Measurements from ENCODE around the gene KCNK3. TPM values are rescaled to one million over a fixed set of nuclear protein-coding genes. Genes with fewer than 3 reads are reported as not detected.

The KCNK3 gene
- total RNA-seq, 1 experiment from 2014 or later: not detected

DNA sequence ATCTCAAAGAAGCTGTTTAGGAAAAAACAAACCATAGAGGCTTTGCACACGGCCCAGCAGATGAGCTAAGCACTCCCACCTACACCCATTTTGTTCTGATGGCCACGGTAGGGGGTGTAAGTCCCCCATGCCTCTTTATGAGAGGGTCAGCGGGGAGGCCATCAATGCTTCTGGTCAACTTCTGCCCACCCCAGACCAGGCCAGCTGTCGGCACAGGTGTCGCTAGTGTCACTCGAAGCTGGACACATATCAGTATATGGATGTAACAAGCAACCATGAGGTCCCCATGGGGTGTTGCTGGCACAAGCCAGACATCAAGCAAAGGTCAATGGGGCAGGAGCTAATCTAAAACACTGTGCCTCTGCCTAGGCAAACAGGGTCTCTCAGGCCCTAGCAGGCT is 47.8 kb downstream of the KCNK3 start:
- no TSS peak for BruUV-seq (replicated peaks)
- CTCF ChIA-PET: interaction anchor here (11.1 kb wide), 1 partner anchor 135 kb away, joined by 305 read pairs; no protein-coding TSS in a partner anchor
- Mint-ChIP-seq H3K9me3 (ENCODE audit: unreplicated experiment) (no peaks in the 10 kb centered on the region), H3K27ac (ENCODE audit: low read depth, unreplicated experiment) (no peak overlapping the region), H3K27me3 (ENCODE audit: insufficient read depth, unreplicated experiment) (no peaks in the 10 kb centered on the region), H3K4me3 (ENCODE audit: unreplicated experiment) (no peak overlapping the region), H3K36me3 (ENCODE audit: insufficient read depth, unreplicated experiment) (no peaks in the 10 kb centered on the region), H3K4me1 (ENCODE audit: insufficient read depth, unreplicated experiment) (peaks cover under 1% of the 10 kb centered on the region)
- POLR2A ChIA-PET: no interaction called here
- intact Hi-C loops (cut with micrococcal nuclease): no loop called here
- TF ChIP-seq, protein P1, sequence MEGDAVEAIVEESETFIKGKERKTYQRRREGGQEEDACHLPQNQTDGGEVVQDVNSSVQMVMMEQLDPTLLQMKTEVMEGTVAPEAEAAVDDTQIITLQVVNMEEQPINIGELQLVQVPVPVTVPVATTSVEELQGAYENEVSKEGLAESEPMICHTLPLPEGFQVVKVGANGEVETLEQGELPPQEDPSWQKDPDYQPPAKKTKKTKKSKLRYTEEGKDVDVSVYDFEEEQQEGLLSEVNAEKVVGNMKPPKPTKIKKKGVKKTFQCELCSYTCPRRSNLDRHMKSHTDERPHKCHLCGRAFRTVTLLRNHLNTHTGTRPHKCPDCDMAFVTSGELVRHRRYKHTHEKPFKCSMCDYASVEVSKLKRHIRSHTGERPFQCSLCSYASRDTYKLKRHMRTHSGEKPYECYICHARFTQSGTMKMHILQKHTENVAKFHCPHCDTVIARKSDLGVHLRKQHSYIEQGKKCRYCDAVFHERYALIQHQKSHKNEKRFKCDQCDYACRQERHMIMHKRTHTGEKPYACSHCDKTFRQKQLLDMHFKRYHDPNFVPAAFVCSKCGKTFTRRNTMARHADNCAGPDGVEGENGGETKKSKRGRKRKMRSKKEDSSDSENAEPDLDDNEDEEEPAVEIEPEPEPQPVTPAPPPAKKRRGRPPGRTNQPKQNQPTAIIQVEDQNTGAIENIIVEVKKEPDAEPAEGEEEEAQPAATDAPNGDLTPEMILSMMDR (IDR thresholded peaks at IDR 0.05; ENCODE audit: unreplicated experiment): no peak
- DNase-seq (ENCODE audit: unreplicated experiment): no peak

DNA sequence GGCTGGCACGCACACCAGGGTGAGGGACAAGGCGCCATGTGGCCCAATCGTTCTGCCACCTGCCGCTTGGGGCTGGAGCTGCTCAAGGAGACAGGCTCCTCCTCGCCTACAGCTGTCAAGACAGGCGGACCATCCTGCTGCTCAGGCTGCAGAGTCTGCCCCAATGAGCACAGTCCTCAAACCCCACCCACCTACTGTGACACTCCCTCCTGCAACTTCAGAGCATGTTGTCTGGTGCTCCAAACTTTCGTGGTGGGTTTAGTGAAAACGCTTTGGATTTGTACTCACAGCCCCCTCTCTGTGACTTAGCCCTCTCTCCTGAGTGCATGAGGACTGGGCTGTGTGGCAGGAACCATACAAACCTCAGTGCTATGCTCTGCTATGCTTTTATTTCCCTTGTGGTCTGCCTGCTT is 48.4 kb downstream of the KCNK3 start:
- POLR2A ChIA-PET: no interaction called here
- H3K4me3 Mint-ChIP-seq (ENCODE audit: unreplicated experiment): no peak overlapping the region
- BruUV-seq (replicated peaks): no TSS peak
- no peak overlapping the region for H3K27ac Mint-ChIP-seq (ENCODE audit: low read depth, unreplicated experiment)
- TF ChIP-seq, protein P1 (IDR thresholded peaks at IDR 0.05; ENCODE audit: unreplicated experiment): no peak
- no peaks in the 10 kb centered on the region for H3K9me3 Mint-ChIP-seq (ENCODE audit: unreplicated experiment)
- no peak for DNase-seq (ENCODE audit: unreplicated experiment)
- CTCF ChIA-PET: interaction anchor here (11.1 kb wide), 1 partner anchor 135 kb away, joined by 305 read pairs; no protein-coding TSS in a partner anchor
- no peaks in the 10 kb centered on the region for H3K27me3 Mint-ChIP-seq (ENCODE audit: insufficient read depth, unreplicated experiment)
- H3K36me3 Mint-ChIP-seq (ENCODE audit: insufficient read depth, unreplicated experiment): no peaks in the 10 kb centered on the region
- intact Hi-C loops (cut with micrococcal nuclease): no loop called here
- no peaks in the 10 kb centered on the region for H3K4me1 Mint-ChIP-seq (ENCODE audit: insufficient read depth, unreplicated experiment)

GRCh38 chr2:26742048-26742770 is 49.7 kb downstream of the KCNK3 start:
- no peaks in the 10 kb centered on the region for H3K27me3 Mint-ChIP-seq (ENCODE audit: insufficient read depth, unreplicated experiment)
- no peak overlapping the region for H3K27ac Mint-ChIP-seq (ENCODE audit: low read depth, unreplicated experiment)
- BruUV-seq (replicated peaks): no TSS peak
- intact Hi-C loops (cut with micrococcal nuclease): no loop called here
- TF ChIP-seq, protein P1 (IDR thresholded peaks at IDR 0.05; ENCODE audit: unreplicated experiment): no peak
- no peaks in the 10 kb centered on the region for H3K36me3 Mint-ChIP-seq (ENCODE audit: insufficient read depth, unreplicated experiment)
- H3K4me3 Mint-ChIP-seq (ENCODE audit: unreplicated experiment): no peak overlapping the region
- H3K4me1 Mint-ChIP-seq (ENCODE audit: insufficient read depth, unreplicated experiment): no peaks in the 10 kb centered on the region
- ChIA-PET CTCF (interaction anchor here (1.4 to 11.1 kb wide), 2 partner anchors 127 to 137 kb away, joined by 4 to 305 read pairs; no protein-coding TSS in a partner anchor), POLR2A (no interaction called here)
- no peak for DNase-seq (ENCODE audit: unreplicated experiment)
- no peaks in the 10 kb centered on the region for H3K9me3 Mint-ChIP-seq (ENCODE audit: unreplicated experiment)

DNA sequence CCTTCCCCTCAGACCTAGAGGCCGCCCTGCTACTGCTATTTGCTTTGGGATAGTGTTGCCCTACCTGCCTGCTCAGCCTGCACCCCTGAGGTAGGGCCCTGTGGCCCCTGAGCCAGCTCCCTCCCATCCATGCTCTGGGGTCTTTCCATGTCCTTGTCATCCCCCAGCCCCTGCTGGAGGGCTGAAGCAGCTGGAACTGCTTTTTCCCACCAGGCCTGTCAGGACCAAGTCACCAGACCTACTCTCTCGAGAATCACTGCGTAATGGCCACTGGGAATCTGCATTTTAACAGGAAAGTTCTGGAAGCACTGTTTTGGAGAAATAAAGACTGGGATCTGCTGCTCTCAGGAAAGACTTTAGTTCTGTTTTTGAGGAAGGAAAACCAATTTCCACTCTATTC is 51.3 kb downstream of the KCNK3 start:
- TF ChIP-seq, protein P1 (IDR thresholded peaks at IDR 0.05; ENCODE audit: unreplicated experiment): no peak
- no peak overlapping the region for H3K4me3 Mint-ChIP-seq (ENCODE audit: unreplicated experiment)
- no TSS peak for BruUV-seq (replicated peaks)
- no peaks in the 10 kb centered on the region for H3K27me3 Mint-ChIP-seq (ENCODE audit: insufficient read depth, unreplicated experiment)
- no peak for DNase-seq (ENCODE audit: unreplicated experiment)
- intact Hi-C loops (cut with micrococcal nuclease): no loop called here
- no peaks in the 10 kb centered on the region for H3K9me3 Mint-ChIP-seq (ENCODE audit: unreplicated experiment)
- ChIA-PET POLR2A (no interaction called here), CTCF (interaction anchor here (0.6 to 11.1 kb wide), 8 partner anchors 26 to 406 kb away, joined by 3 to 305 read pairs (median 4); no protein-coding TSS in a partner anchor)
- no peak overlapping the region for H3K27ac Mint-ChIP-seq (ENCODE audit: low read depth, unreplicated experiment)
- H3K4me1 Mint-ChIP-seq (ENCODE audit: insufficient read depth, unreplicated experiment): no peaks in the 10 kb centered on the region
- H3K36me3 Mint-ChIP-seq (ENCODE audit: insufficient read depth, unreplicated experiment): no peaks in the 10 kb centered on the region

Data from MCF 10A (cell line).